Astrocyte (in vitro differentiated cells and primary cell): Measurements from ENCODE around the gene PPM1L. TPM values are rescaled to one million over a fixed set of nuclear protein-coding genes. Genes with fewer than 3 reads are reported as not detected.

ENCODE experiments used
- DNase-seq: peaks from one replicate; pipeline ENCODE4 v3.0.0-alpha.2; 2010; ENCODE audit warnings: low read depth
- FAIRE-seq: peaks from 2 replicates; lab custom pipeline; 2011; peaks lifted over from hg19 to GRCh38; lab: Jason Lieb, UNC
- H2AFZ ChIP-seq: 2 replicates; pipeline ENCODE4 v1.6.0; 2012; ENCODE audit warnings: low read depth, low read length, inconsistent platforms
- H3K27ac ChIP-seq: 2 replicates; pipeline ENCODE4 v1.5.1; 2011; ENCODE audit warnings: low read depth, low read length, inconsistent platforms
- H3K27me3 ChIP-seq: 2 replicates; pipeline ENCODE4 v1.6.0; 2011; ENCODE audit warnings: low read length, inconsistent platforms; ENCODE audit not compliant: insufficient read depth
- H3K36me3 ChIP-seq: 2 replicates; pipeline ENCODE4 v1.5.1; 2011; ENCODE audit warnings: low read length, inconsistent platforms; ENCODE audit not compliant: insufficient read depth
- H3K4me1 ChIP-seq: 2 replicates; pipeline ENCODE4 v1.5.1; 2011; ENCODE audit warnings: low read length, inconsistent platforms; ENCODE audit not compliant: insufficient read depth
- H3K4me2 ChIP-seq: 2 replicates; pipeline ENCODE4 v1.6.0; 2012; ENCODE audit warnings: low read length, inconsistent platforms
- H3K4me3 ChIP-seq: 2 replicates; pipeline ENCODE4 v1.5.1; 2011; ENCODE audit warnings: low read depth, mild to moderate bottlenecking, low read length, inconsistent platforms; ENCODE audit not compliant: insufficient read depth
- H3K79me2 ChIP-seq: 2 replicates; pipeline ENCODE4 v1.6.0; 2012; ENCODE audit warnings: mild to moderate bottlenecking, low read length, inconsistent platforms; ENCODE audit not compliant: insufficient read depth
- H3K9ac ChIP-seq: 2 replicates; pipeline ENCODE4 v1.6.0; 2012; ENCODE audit warnings: mild to moderate bottlenecking, low read length, inconsistent platforms
- H3K9me3 ChIP-seq: 2 replicates; pipeline ENCODE4 v1.5.1; 2012; ENCODE audit warnings: low read depth, mild to moderate bottlenecking, low read length, inconsistent platforms; ENCODE audit not compliant: insufficient read depth
- H4K20me1 ChIP-seq: 2 replicates; pipeline ENCODE4 v1.6.0; 2012; ENCODE audit warnings: low read length, inconsistent platforms; ENCODE audit not compliant: insufficient read depth
- H3K27ac Mint-ChIP-seq: one replicate; pipeline ENCODE4 v1.8.0; 2021; ENCODE audit warnings: mild to moderate bottlenecking, mixed read lengths; ENCODE audit not compliant: unreplicated experiment
- H3K27me3 Mint-ChIP-seq: one replicate; pipeline ENCODE4 v1.8.0; 2021; ENCODE audit warnings: low read depth, mixed read lengths; ENCODE audit not compliant: unreplicated experiment
- H3K36me3 Mint-ChIP-seq: one replicate; pipeline ENCODE4 v1.8.0; 2021; ENCODE audit warnings: low read depth, mixed read lengths; ENCODE audit not compliant: unreplicated experiment
- H3K4me1 Mint-ChIP-seq: one replicate; pipeline ENCODE4 v1.8.0; 2021; ENCODE audit warnings: low read depth, mixed read lengths; ENCODE audit not compliant: unreplicated experiment
- H3K4me3 Mint-ChIP-seq: one replicate; pipeline ENCODE4 v1.8.0; 2021; ENCODE audit warnings: mild to moderate bottlenecking, moderate library complexity, mixed read lengths; ENCODE audit not compliant: unreplicated experiment
- H3K9me3 Mint-ChIP-seq: one replicate; pipeline ENCODE4 v1.8.0; 2021; ENCODE audit warnings: mild to moderate bottlenecking, mixed read lengths; ENCODE audit not compliant: unreplicated experiment
- CTCF ChIP-seq: IDR thresholded peaks from 2 replicates; pipeline ENCODE4 v1.5.1; 2011; ENCODE audit warnings: low read depth, mild to moderate bottlenecking, inconsistent platforms, low read length, moderate library complexity; ENCODE audit not compliant: insufficient read depth
- EZH2 ChIP-seq: IDR thresholded peaks from 2 replicates; pipeline ENCODE4 v1.6.1; 2012; ENCODE audit warnings: mild to moderate bottlenecking, low read length, inconsistent platforms; ENCODE audit not compliant: insufficient read depth
- total RNA-seq: library from RNA; stranded (reverse); gene quantifications from 2 replicates; pipeline ENCODE4 v1.2.1, GENCODE V29; 2021

The PPM1L gene
- total RNA-seq, 1 donor from 2014 or later: 6.3 TPM

DNA sequence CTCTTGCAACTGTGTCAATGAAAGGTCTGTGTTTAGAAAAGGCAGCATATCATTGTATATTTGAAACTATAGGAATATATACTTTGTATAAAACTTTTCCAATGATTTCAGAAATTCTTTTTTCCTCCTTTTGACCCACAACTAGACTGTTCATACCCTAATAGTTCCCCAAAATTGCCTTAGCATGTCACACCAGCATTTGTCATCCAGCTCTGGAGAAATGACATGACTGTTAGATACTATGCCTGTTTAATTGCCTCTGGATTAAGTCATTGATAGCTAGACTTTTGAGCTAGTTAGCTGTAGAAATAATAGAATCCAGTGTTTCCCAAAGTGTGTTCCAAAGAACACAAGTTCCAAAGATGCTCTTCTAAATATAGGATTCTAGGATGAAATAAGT, 316.7 kb downstream of the PPM1L start:
- no peak overlapping the region for H3K27ac Mint-ChIP-seq
- peaks cover 1% of the 10 kb centered on the region for H3K27me3 Mint-ChIP-seq
- no peaks in the 10 kb centered on the region for H3K36me3 Mint-ChIP-seq
- peaks cover 9% of the 10 kb centered on the region for H3K4me1 Mint-ChIP-seq
- H3K9ac ChIP-seq: no peak overlapping the region
- no peak overlapping the region for H3K27ac ChIP-seq
- H2AFZ ChIP-seq: no peak overlapping the region
- no peak overlapping the region for H3K4me2 ChIP-seq
- H4K20me1 ChIP-seq: no peaks in the 10 kb centered on the region
- peaks cover 12% of the 10 kb centered on the region for H3K4me1 ChIP-seq
- H3K4me3 Mint-ChIP-seq: no peak overlapping the region
- H3K36me3 ChIP-seq: no peaks in the 10 kb centered on the region
- no peak overlapping the region for H3K4me3 ChIP-seq
- no peaks in the 10 kb centered on the region for H3K27me3 ChIP-seq
- no peaks in the 10 kb centered on the region for H3K9me3 ChIP-seq
- FAIRE-seq (no peak), DNase-seq (no peak)
- no peaks in the 10 kb centered on the region for H3K79me2 ChIP-seq
- no peaks in the 10 kb centered on the region for H3K9me3 Mint-ChIP-seq
- no peak for TF ChIP-seq CTCF
- TF ChIP-seq EZH2: no peak

GRCh38 chr3:161073181-161073580, 317.1 kb downstream of the PPM1L start:
- Histone ChIP-seq H2AFZ (no peak overlapping the region), H3K4me1 (peaks cover 12% of the 10 kb centered on the region), H3K9ac (no peak overlapping the region), H3K4me2 (no peak overlapping the region), H4K20me1 (no peaks in the 10 kb centered on the region), H3K9me3 (no peaks in the 10 kb centered on the region), H3K27ac (no peak overlapping the region), H3K36me3 (no peaks in the 10 kb centered on the region), H3K27me3 (no peaks in the 10 kb centered on the region), H3K79me2 (no peaks in the 10 kb centered on the region), H3K4me3 (no peak overlapping the region)
- FAIRE-seq (no peak), DNase-seq (no peak)
- Mint-ChIP-seq H3K27ac (no peak overlapping the region), H3K4me1 (peaks cover 9% of the 10 kb centered on the region), H3K27me3 (peaks cover 1% of the 10 kb centered on the region), H3K4me3 (no peak overlapping the region), H3K9me3 (no peaks in the 10 kb centered on the region), H3K36me3 (no peaks in the 10 kb centered on the region)
- no peak for TF ChIP-seq CTCF
- no peak for TF ChIP-seq EZH2

DNA sequence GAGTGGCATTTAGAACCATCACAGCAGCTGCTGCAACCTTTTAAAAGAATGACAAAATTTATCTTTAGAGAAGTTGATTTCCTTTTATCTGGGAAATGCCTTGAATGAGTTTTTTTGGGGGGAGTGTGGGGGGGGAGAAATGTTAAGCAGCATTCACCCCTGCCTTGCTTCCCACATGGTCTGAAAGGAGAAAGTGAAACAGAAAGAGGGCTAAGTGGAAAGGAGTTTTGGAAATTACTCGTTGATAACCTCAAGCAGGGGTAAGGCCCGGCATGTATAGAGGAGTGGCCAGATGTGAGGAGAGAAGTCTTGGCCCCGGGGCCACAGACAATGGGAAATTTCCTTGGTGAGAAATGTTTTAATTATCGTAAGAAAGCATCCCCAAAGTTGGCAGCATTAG, 325.6 kb downstream of the PPM1L start:
- H3K27me3 Mint-ChIP-seq: peaks cover 3% of the 10 kb centered on the region
- Histone ChIP-seq H3K27ac (no peak overlapping the region), H3K36me3 (peaks cover 7% of the 10 kb centered on the region), H3K27me3 (no peaks in the 10 kb centered on the region), H3K4me2 (no peak overlapping the region), H2AFZ (no peak overlapping the region), H3K4me1 (no peaks in the 10 kb centered on the region), H3K9me3 (no peaks in the 10 kb centered on the region), H3K4me3 (no peak overlapping the region), H4K20me1 (no peaks in the 10 kb centered on the region), H3K9ac (no peak overlapping the region), H3K79me2 (no peaks in the 10 kb centered on the region)
- H3K36me3 Mint-ChIP-seq: no peaks in the 10 kb centered on the region
- no peaks in the 10 kb centered on the region for H3K4me1 Mint-ChIP-seq
- no peak for TF ChIP-seq EZH2
- TF ChIP-seq CTCF: no peak
- H3K27ac Mint-ChIP-seq: no peak overlapping the region
- H3K9me3 Mint-ChIP-seq: no peaks in the 10 kb centered on the region
- no peak for FAIRE-seq
- no peak for DNase-seq
- no peak overlapping the region for H3K4me3 Mint-ChIP-seq
